Measurements from ENCODE around the gene HS2ST1. TPM values are rescaled to one million over a fixed set of nuclear protein-coding genes. Genes with fewer than 3 reads are reported as not detected.

Gene HS2ST1
- total and polyA plus RNA-seq, 2 experiments from 2014 or later, result 6.7 to 17.1 TPM

DNA sequence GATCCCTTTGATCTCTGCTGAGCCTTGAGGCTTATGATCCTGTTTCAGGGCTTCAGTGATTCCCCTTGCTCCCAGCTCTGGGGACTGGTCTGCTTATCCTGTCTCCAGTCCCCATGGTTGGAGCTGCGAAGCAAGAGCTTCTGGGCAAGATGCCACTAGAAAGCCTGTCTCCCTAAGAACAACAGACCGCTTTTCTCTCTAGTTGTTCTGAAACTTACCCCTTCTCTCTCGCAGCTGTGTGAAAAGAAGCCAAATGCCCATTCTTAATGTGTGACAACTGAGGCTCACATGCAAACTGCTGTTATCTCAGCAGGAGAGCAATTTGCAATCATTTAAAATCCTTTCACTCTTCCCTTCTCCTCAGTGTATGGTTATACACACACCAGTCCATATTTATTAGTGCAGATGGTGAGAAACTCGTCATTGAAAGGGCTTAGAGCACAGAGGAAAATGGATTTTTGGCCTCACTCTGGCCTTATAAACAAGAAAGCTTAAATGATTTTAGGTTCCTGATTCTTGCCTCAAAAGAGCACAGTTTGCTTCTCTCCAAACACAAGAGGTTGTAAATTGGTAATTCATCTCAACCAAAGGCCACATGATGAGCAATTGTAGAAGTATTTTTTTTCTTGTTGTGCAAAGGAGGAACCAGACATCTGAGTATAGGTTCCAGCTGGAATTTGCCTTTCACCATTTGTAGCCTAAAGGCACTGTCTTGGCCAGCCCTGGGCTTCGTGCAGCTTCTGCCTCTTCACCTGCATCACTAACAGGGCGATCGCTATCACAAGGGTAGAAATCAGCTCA, 235.0 kb downstream of the HS2ST1 start:
- Histone ChIP-seq H3K4me3 (0 out of 2 replicates have a peak overlapping the region, but pooled peaks have one; percentile 10), H3K36me3 (ENCODE audit: insufficient read depth) (no peaks in the 10 kb centered on the region), H3F3A (replicated peaks; ENCODE audit: low read depth) (no peaks in the 10 kb centered on the region), H3K4me2 (peak overlapping the region; percentile 22), H3K4me1 (ENCODE audit: insufficient read depth) (peaks cover 38% of the 10 kb centered on the region), H3K9me2 (ENCODE audit: insufficient read depth) (no peaks in the 10 kb centered on the region; the same call in 1 of the 2 replicates), H2AFZ (peak overlapping the region; percentile 60), H3K27me3 (ENCODE audit: insufficient read depth) (no peaks in the 10 kb centered on the region), H4K20me1 (replicated peaks; ENCODE audit: insufficient read depth) (no peaks in the 10 kb centered on the region), H3K79me2 (replicated peaks; ENCODE audit: insufficient read depth) (no peaks in the 10 kb centered on the region), H3K27ac (ENCODE audit: low read depth) (peak overlapping the region; percentile 8; the same call in 1 of the 2 replicates)
- peaks cover 44% of the 10 kb centered on the region for H3K4me1 Mint-ChIP-seq
- peak overlapping the region; percentile 14; the same call in 1 of the 2 replicates for H3K27ac Mint-ChIP-seq
- ATAC-seq (peak; percentile 41), DNase-seq (ENCODE audit: low spot score) (peak; percentile 34)
- H3K27me3 Mint-ChIP-seq (ENCODE audit: insufficient read depth, low read depth, poor library complexity), result peaks cover 3% of the 10 kb centered on the region
- peak; percentile 75 for TF ChIP-seq NANOG (IDR thresholded peaks at IDR 0.05; ENCODE audit: borderline replicate concordance)
- no peak for TF ChIP-seq POLR2AphosphoS5 (IDR thresholded peaks at IDR 0.05; ENCODE audit: low read depth)
- no peak overlapping the region for H3K4me3 Mint-ChIP-seq
- no peaks in the 10 kb centered on the region for H3K36me3 Mint-ChIP-seq (ENCODE audit: low read depth)
- peaks cover 3% of the 10 kb centered on the region; the same call in 1 of the 3 replicates for H3K9me3 Mint-ChIP-seq

- no peaks in the 10 kb centered on the region for H3K36me3 ChIP-seq (ENCODE audit: insufficient read depth)
- Mint-ChIP-seq H3K36me3 (ENCODE audit: low read depth) (no peaks in the 10 kb centered on the region), H3K4me3 (no peak overlapping the region), H3K9me3 (peaks cover 3% of the 10 kb centered on the region; the same call in 1 of the 3 replicates), H3K27ac (no peak overlapping the region), H3K4me1 (peaks cover 46% of the 10 kb centered on the region), H3K27me3 (ENCODE audit: insufficient read depth, low read depth, poor library complexity) (peaks cover 3% of the 10 kb centered on the region)
- H3F3A ChIP-seq (replicated peaks; ENCODE audit: low read depth), result no peaks in the 10 kb centered on the region
- no peaks in the 10 kb centered on the region for H3K79me2 ChIP-seq (replicated peaks; ENCODE audit: insufficient read depth)
- H3K4me3 ChIP-seq, result no peak overlapping the region
- peaks cover 40% of the 10 kb centered on the region for H3K4me1 ChIP-seq (ENCODE audit: insufficient read depth)
- H2AFZ ChIP-seq, result no peak overlapping the region
- no peaks in the 10 kb centered on the region; the same call in 1 of the 2 replicates for H3K9me2 ChIP-seq (ENCODE audit: insufficient read depth)
- H4K20me1 ChIP-seq (replicated peaks; ENCODE audit: insufficient read depth), result no peaks in the 10 kb centered on the region
- ATAC-seq, result no peak
- H3K27me3 ChIP-seq (ENCODE audit: insufficient read depth), result no peaks in the 10 kb centered on the region
- DNase-seq (ENCODE audit: low spot score), result no peak
- H3K27ac ChIP-seq (ENCODE audit: low read depth), result no peak overlapping the region
- H3K4me2 ChIP-seq, result peak overlapping the region; percentile 22
- TF ChIP-seq, protein P1, sequence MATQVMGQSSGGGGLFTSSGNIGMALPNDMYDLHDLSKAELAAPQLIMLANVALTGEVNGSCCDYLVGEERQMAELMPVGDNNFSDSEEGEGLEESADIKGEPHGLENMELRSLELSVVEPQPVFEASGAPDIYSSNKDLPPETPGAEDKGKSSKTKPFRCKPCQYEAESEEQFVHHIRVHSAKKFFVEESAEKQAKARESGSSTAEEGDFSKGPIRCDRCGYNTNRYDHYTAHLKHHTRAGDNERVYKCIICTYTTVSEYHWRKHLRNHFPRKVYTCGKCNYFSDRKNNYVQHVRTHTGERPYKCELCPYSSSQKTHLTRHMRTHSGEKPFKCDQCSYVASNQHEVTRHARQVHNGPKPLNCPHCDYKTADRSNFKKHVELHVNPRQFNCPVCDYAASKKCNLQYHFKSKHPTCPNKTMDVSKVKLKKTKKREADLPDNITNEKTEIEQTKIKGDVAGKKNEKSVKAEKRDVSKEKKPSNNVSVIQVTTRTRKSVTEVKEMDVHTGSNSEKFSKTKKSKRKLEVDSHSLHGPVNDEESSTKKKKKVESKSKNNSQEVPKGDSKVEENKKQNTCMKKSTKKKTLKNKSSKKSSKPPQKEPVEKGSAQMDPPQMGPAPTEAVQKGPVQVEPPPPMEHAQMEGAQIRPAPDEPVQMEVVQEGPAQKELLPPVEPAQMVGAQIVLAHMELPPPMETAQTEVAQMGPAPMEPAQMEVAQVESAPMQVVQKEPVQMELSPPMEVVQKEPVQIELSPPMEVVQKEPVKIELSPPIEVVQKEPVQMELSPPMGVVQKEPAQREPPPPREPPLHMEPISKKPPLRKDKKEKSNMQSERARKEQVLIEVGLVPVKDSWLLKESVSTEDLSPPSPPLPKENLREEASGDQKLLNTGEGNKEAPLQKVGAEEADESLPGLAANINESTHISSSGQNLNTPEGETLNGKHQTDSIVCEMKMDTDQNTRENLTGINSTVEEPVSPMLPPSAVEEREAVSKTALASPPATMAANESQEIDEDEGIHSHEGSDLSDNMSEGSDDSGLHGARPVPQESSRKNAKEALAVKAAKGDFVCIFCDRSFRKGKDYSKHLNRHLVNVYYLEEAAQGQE (IDR thresholded peaks at IDR 0.05; ENCODE audit: unreplicated experiment), result no peak
- TF ChIP-seq EZH2phosphoT487 (IDR thresholded peaks at IDR 0.05; ENCODE audit: unreplicated experiment) (no peak), POLR2AphosphoS5 (IDR thresholded peaks at IDR 0.05; ENCODE audit: low read depth) (no peak), ZNF331 (CRISPR knock-in tag; IDR thresholded peaks at IDR 0.05; ENCODE audit: low read depth) (no peak), NANOG (IDR thresholded peaks at IDR 0.05; ENCODE audit: borderline replicate concordance) (no peak), ZNF114 (CRISPR knock-in tag; IDR thresholded peaks at IDR 0.05) (no peak), CREB1 (CRISPR knock-in tag; IDR thresholded peaks at IDR 0.05; ENCODE audit: low read depth) (no peak), JUNB (IDR thresholded peaks at IDR 0.05; ENCODE audit: unreplicated experiment) (no peak), STAT1 (IDR thresholded peaks at IDR 0.05; ENCODE audit: unreplicated experiment) (no peak), EZH2 (IDR thresholded peaks at IDR 0.05; ENCODE audit: low read depth, unreplicated experiment) (no peak)
- TF ChIP-seq, protein P2, sequence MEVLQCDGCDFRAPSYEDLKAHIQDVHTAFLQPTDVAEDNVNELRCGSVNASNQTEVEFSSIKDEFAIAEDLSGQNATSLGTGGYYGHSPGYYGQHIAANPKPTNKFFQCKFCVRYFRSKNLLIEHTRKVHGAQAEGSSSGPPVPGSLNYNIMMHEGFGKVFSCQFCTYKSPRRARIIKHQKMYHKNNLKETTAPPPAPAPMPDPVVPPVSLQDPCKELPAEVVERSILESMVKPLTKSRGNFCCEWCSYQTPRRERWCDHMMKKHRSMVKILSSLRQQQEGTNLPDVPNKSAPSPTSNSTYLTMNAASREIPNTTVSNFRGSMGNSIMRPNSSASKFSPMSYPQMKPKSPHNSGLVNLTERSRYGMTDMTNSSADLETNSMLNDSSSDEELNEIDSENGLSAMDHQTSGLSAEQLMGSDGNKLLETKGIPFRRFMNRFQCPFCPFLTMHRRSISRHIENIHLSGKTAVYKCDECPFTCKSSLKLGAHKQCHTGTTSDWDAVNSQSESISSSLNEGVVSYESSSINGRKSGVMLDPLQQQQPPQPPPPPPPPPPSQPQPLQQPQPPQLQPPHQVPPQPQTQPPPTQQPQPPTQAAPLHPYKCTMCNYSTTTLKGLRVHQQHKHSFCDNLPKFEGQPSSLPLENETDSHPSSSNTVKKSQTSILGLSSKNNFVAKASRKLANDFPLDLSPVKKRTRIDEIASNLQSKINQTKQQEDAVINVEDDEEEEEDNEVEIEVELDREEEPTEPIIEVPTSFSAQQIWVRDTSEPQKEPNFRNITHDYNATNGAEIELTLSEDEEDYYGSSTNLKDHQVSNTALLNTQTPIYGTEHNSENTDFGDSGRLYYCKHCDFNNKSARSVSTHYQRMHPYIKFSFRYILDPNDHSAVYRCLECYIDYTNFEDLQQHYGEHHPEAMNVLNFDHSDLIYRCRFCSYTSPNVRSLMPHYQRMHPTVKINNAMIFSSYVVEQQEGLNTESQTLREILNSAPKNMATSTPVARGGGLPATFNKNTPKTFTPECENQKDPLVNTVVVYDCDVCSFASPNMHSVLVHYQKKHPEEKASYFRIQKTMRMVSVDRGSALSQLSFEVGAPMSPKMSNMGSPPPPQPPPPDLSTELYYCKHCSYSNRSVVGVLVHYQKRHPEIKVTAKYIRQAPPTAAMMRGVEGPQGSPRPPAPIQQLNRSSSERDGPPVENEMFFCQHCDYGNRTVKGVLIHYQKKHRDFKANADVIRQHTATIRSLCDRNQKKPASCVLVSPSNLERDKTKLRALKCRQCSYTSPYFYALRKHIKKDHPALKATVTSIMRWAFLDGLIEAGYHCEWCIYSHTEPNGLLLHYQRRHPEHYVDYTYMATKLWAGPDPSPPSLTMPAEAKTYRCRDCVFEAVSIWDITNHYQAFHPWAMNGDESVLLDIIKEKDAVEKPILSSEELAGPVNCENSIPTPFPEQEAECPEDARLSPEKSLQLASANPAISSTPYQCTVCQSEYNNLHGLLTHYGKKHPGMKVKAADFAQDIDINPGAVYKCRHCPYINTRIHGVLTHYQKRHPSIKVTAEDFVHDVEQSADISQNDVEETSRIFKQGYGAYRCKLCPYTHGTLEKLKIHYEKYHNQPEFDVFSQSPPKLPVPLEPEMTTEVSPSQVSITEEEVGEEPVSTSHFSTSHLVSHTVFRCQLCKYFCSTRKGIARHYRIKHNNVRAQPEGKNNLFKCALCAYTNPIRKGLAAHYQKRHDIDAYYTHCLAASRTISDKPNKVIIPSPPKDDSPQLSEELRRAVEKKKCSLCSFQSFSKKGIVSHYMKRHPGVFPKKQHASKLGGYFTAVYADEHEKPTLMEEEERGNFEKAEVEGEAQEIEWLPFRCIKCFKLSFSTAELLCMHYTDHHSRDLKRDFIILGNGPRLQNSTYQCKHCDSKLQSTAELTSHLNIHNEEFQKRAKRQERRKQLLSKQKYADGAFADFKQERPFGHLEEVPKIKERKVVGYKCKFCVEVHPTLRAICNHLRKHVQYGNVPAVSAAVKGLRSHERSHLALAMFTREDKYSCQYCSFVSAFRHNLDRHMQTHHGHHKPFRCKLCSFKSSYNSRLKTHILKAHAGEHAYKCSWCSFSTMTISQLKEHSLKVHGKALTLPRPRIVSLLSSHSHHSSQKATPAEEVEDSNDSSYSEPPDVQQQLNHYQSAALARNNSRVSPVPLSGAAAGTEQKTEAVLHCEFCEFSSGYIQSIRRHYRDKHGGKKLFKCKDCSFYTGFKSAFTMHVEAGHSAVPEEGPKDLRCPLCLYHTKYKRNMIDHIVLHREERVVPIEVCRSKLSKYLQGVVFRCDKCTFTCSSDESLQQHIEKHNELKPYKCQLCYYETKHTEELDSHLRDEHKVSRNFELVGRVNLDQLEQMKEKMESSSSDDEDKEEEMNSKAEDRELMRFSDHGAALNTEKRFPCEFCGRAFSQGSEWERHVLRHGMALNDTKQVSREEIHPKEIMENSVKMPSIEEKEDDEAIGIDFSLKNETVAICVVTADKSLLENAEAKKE (CRISPR knock-in tag; IDR thresholded peaks at IDR 0.05), result no peak
These were observed 235.7 kb downstream of the HS2ST1 start for GRCh38 chr1:87150143-87150542.
